HEK293 (cell line): Measurements from ENCODE around the gene COL18A1.

Source experiments
- CTCF ChIA-PET: fragments of 350-600 bp; formaldehyde crosslinking; extraction: SDS; loops from one replicate; lab custom pipeline; 2021; ENCODE audit warnings: antibody characterized with exemption; lab: Yijun Ruan, JAX
- POLR2A ChIA-PET: fragments of 300-600 bp; formaldehyde crosslinking; extraction: SDS; loops from one replicate; lab custom pipeline; 2020; ENCODE audit warnings: antibody characterized with exemption, inconsistent platforms; lab: Yijun Ruan, JAX
- H3K27ac ChIP-seq: fragments of 200-500 bp; sonication (Bioruptor generic); 2 replicates; pipeline ENCODE4 v1.5.1; 2014; ENCODE audit warnings: low read depth, low read length, control low read depth, inconsistent platforms; ENCODE audit errors: extremely low read depth
- H3K36me3 ChIP-seq, 2 experiments: fragments of 200-500 bp in 1 of 2; sonication (Bioruptor generic) in 1 of 2; 1 replicate in 1 of 2; 2 replicates in 1 of 2; pipeline ENCODE4 v1.5.1; 2014 to 2017; ENCODE audit warnings: inconsistent platforms in 2 of 2, low read length in 2 of 2; ENCODE audit not compliant: control insufficient read depth in 2 of 2, insufficient read depth in 1 of 2
- H3K4me1 ChIP-seq: fragments of 200-500 bp; sonication (Bioruptor generic); 2 replicates; pipeline ENCODE4 v1.5.1; 2014; ENCODE audit warnings: mild to moderate bottlenecking, low read length, inconsistent platforms; ENCODE audit not compliant: control insufficient read depth, insufficient read depth
- H3K4me3 ChIP-seq: 2 replicates; pipeline ENCODE4 v1.5.1; 2011; ENCODE audit warnings: low read depth, mild to moderate bottlenecking, control low read depth, low read length, moderate library complexity
- H3K9me3 ChIP-seq: fragments of 200-500 bp; sonication (Bioruptor generic); 2 replicates; pipeline ENCODE4 v1.5.1; 2014; ENCODE audit warnings: low read depth, low read length, inconsistent platforms; ENCODE audit not compliant: control insufficient read depth, insufficient read depth
- GLIS1 ChIP-seq: fragments of 450-650 bp; formaldehyde crosslinking; IDR thresholded peaks from 2 replicates; pipeline ENCODE4 v1.5.1; 2016; ENCODE audit warnings: missing biosample characterization, missing genetic modification characterization
- MYNN ChIP-seq: fragments of 450-650 bp; formaldehyde crosslinking; IDR thresholded peaks from 2 replicates; pipeline ENCODE4 v1.5.1; 2016; ENCODE audit warnings: missing biosample characterization, missing genetic modification characterization, borderline replicate concordance
- OVOL3 ChIP-seq: fragments of 450-650 bp; formaldehyde crosslinking; IDR thresholded peaks from 2 replicates; pipeline ENCODE4 v1.5.1; 2016; ENCODE audit warnings: missing biosample characterization, missing genetic modification characterization
- PATZ1 ChIP-seq: fragments of 450-650 bp; formaldehyde crosslinking; IDR thresholded peaks from 2 replicates; pipeline ENCODE4 v1.5.1; 2016; ENCODE audit warnings: missing biosample characterization, missing genetic modification characterization
- ZBTB1 ChIP-seq: fragments of 450-650 bp; formaldehyde crosslinking; IDR thresholded peaks from 2 replicates; pipeline ENCODE4 v1.5.1; 2016; ENCODE audit warnings: missing biosample characterization, missing genetic modification characterization
- ZBTB17 ChIP-seq: fragments of 450-650 bp; formaldehyde crosslinking; IDR thresholded peaks from 2 replicates; pipeline ENCODE4 v1.5.1; 2016; ENCODE audit warnings: missing biosample characterization, missing genetic modification characterization
- ZBTB20 ChIP-seq: fragments of 450-650 bp; formaldehyde crosslinking; IDR thresholded peaks from 2 replicates; pipeline ENCODE4 v1.5.1; 2016; ENCODE audit warnings: missing biosample characterization, missing genetic modification characterization
- ZNF10 ChIP-seq: fragments of 450-650 bp; formaldehyde crosslinking; IDR thresholded peaks from 2 replicates; pipeline ENCODE4 v1.5.1; 2017; ENCODE audit warnings: missing biosample characterization, missing genetic modification characterization
- ZNF2 ChIP-seq: fragments of 450-650 bp; formaldehyde crosslinking; IDR thresholded peaks from 2 replicates; pipeline ENCODE4 v1.5.1; 2016; ENCODE audit warnings: missing biosample characterization, missing genetic modification characterization
- ZNF23 ChIP-seq: fragments of 450-650 bp; formaldehyde crosslinking; IDR thresholded peaks from 2 replicates; pipeline ENCODE4 v1.5.1; 2016; ENCODE audit warnings: missing biosample characterization, missing genetic modification characterization, borderline replicate concordance
- ZNF335 ChIP-seq: fragments of 450-650 bp; formaldehyde crosslinking; conservative IDR thresholded peaks from 2 replicates; pipeline ENCODE4 v1.5.1; 2016; ENCODE audit warnings: missing biosample characterization, missing genetic modification characterization
- ZNF394 ChIP-seq: fragments of 450-650 bp; formaldehyde crosslinking; IDR thresholded peaks from 2 replicates; pipeline ENCODE4 v1.5.1; 2016; ENCODE audit warnings: missing biosample characterization, missing genetic modification characterization, mild to moderate bottlenecking, moderate library complexity, borderline replicate concordance
- ZNF433 ChIP-seq: fragments of 450-650 bp; formaldehyde crosslinking; IDR thresholded peaks from 2 replicates; pipeline ENCODE4 v1.5.1; 2016; ENCODE audit warnings: missing biosample characterization, missing genetic modification characterization, low read depth
- ZNF549 ChIP-seq: fragments of 450-650 bp; IDR thresholded peaks from 2 replicates; pipeline ENCODE4 v1.5.1; 2018; ENCODE audit warnings: missing biosample characterization, missing genetic modification characterization, mild to moderate bottlenecking, inconsistent platforms, moderate library complexity
- ZNF677 ChIP-seq: fragments of 450-650 bp; IDR thresholded peaks from 2 replicates; pipeline ENCODE4 v1.5.0; 2018; ENCODE audit warnings: missing biosample characterization, mild to moderate bottlenecking, missing genetic modification characterization, moderate library complexity
- ZNF777 ChIP-seq: fragments of 450-650 bp; formaldehyde crosslinking; IDR thresholded peaks from 2 replicates; pipeline ENCODE4 v1.5.1; 2017; ENCODE audit warnings: missing biosample characterization, missing genetic modification characterization, borderline replicate concordance
- ZSCAN16 ChIP-seq: fragments of 450-650 bp; formaldehyde crosslinking; IDR thresholded peaks from 2 replicates; pipeline ENCODE4 v1.5.1; 2016; ENCODE audit warnings: missing biosample characterization, missing genetic modification characterization
- ZSCAN23 ChIP-seq: fragments of 450-650 bp; formaldehyde crosslinking; IDR thresholded peaks from 2 replicates; pipeline ENCODE4 v1.5.1; 2016; ENCODE audit warnings: missing biosample characterization, missing genetic modification characterization
- TF ChIP-seq, protein P1 (sequence below): fragments of 450-650 bp; formaldehyde crosslinking; IDR thresholded peaks from 2 replicates; pipeline ENCODE4 v1.5.1; 2016; ENCODE audit warnings: missing biosample characterization, missing genetic modification characterization
- TF ChIP-seq, protein P2 (sequence below): fragments of 450-650 bp; formaldehyde crosslinking; IDR thresholded peaks from 2 replicates; pipeline ENCODE4 v1.5.1; 2017; ENCODE audit warnings: missing biosample characterization, missing genetic modification characterization
- TF ChIP-seq, protein P3 (sequence below): fragments of 450-650 bp; formaldehyde crosslinking; IDR thresholded peaks from 2 replicates; pipeline ENCODE4 v1.5.1; 2017; ENCODE audit warnings: missing biosample characterization, mild to moderate bottlenecking, missing genetic modification characterization, moderate library complexity

COL18A1 gene

GRCh38 chr21:45557616-45558043 is 152.7 kb downstream of the COL18A1 start (continued):
- TF ChIP-seq, protein P1, sequence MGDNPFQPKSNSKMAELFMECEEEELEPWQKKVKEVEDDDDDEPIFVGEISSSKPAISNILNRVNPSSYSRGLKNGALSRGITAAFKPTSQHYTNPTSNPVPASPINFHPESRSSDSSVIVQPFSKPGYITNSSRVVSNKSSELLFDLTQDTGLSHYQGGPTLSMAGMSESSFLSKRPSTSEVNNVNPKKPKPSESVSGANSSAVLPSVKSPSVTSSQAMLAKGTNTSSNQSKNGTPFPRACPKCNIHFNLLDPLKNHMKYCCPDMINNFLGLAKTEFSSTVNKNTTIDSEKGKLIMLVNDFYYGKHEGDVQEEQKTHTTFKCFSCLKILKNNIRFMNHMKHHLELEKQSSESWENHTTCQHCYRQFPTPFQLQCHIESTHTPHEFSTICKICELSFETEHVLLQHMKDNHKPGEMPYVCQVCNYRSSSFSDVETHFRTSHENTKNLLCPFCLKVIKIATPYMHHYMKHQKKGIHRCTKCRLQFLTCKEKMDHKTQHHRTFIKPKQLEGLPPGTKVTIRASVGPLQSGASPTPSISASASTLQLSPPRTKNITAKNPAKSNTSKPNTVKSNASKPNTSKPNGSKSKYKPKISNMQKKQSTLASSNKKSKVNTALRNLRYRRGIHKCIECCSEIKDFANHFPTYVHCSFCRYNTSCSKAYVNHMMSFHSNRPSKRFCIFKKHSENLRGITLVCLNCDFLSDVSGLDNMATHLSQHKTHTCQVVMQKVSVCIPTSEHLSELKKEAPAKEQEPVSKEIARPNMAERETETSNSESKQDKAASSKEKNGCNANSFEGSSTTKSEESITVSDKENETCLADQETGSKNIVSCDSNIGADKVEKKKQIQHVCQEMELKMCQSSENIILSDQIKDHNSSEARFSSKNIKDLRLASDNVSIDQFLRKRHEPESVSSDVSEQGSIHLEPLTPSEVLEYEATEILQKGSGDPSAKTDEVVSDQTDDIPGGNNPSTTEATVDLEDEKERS, result no peak
- TF ChIP-seq ZNF2 (tag by site-specific recombination), result no peak
- no peak for TF ChIP-seq GLIS1 (tag by site-specific recombination)

GRCh38 chr21:45558044-45558721 is 153.2 kb downstream of the COL18A1 start:
- peaks cover 6% of the 10 kb centered on the region; the same call in 1 of the 2 replicates for H3K4me1 ChIP-seq
- H3K9me3 ChIP-seq, result no peaks in the 10 kb centered on the region
- no peak overlapping the region for H3K27ac ChIP-seq
- H3K4me3 ChIP-seq, result no peak overlapping the region
- ChIA-PET CTCF (interaction anchor here (0.6 to 4.9 kb wide), 3 partner anchors 10 to 660 kb away, joined by 3 to 70 read pairs (median 4); no protein-coding TSS in a partner anchor), POLR2A (interaction anchor here (1.3 kb wide), 1 partner anchor 270 kb away, joined by 3 read pairs; the partner anchor contains the start of gene POFUT2)
- no peak for TF ChIP-seq OVOL3 (tag by site-specific recombination)
- no peak for TF ChIP-seq ZNF677 (tag by site-specific recombination)
- TF ChIP-seq ZBTB1 (tag by site-specific recombination), result no peak
- TF ChIP-seq ZBTB17, result no peak
- TF ChIP-seq ZSCAN16 (tag by site-specific recombination), result no peak
- no peak for TF ChIP-seq ZNF777 (tag by site-specific recombination)
- no peak for TF ChIP-seq ZNF549 (tag by site-specific recombination)
- TF ChIP-seq ZNF394 (tag by site-specific recombination), result no peak
- TF ChIP-seq PATZ1 (tag by site-specific recombination), result no peak
- TF ChIP-seq ZNF23 (tag by site-specific recombination), result no peak
- TF ChIP-seq ZNF335 (tag by site-specific recombination), result no peak
- TF ChIP-seq ZBTB20 (tag by site-specific recombination), result no peak
- no peak for TF ChIP-seq ZSCAN23
- TF ChIP-seq, protein P2, sequence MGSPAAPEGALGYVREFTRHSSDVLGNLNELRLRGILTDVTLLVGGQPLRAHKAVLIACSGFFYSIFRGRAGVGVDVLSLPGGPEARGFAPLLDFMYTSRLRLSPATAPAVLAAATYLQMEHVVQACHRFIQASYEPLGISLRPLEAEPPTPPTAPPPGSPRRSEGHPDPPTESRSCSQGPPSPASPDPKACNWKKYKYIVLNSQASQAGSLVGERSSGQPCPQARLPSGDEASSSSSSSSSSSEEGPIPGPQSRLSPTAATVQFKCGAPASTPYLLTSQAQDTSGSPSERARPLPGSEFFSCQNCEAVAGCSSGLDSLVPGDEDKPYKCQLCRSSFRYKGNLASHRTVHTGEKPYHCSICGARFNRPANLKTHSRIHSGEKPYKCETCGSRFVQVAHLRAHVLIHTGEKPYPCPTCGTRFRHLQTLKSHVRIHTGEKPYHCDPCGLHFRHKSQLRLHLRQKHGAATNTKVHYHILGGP (tag by site-specific recombination), result no peak
- TF ChIP-seq ZNF433, result no peak
- TF ChIP-seq, protein P3, sequence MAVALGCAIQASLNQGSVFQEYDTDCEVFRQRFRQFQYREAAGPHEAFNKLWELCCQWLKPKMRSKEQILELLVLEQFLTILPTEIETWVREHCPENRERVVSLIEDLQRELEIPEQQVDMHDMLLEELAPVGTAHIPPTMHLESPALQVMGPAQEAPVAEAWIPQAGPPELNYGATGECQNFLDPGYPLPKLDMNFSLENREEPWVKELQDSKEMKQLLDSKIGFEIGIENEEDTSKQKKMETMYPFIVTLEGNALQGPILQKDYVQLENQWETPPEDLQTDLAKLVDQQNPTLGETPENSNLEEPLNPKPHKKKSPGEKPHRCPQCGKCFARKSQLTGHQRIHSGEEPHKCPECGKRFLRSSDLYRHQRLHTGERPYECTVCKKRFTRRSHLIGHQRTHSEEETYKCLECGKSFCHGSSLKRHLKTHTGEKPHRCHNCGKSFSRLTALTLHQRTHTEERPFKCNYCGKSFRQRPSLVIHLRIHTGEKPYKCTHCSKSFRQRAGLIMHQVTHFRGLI (tag by site-specific recombination), result no peak
- TF ChIP-seq MYNN, result no peak
- TF ChIP-seq ZNF10 (tag by site-specific recombination), result no peak
- H3K36me3 ChIP-seq, result no peaks in the 10 kb centered on the region
